CD4-positive, alpha-beta T cell (primary cell): ENCODE results near the gene RBM42. TPM values are rescaled to one million over a fixed set of nuclear protein-coding genes. Genes with fewer than 3 reads are reported as not detected.

ENCODE experiments used
- ATAC-seq: fragments of 200-7000 bp; cut with Tn5 transposase; one replicate; pipeline ENCODE4 v1.10.0; 2022; ENCODE audit warnings: mild to moderate bottlenecking; ENCODE audit not compliant: poor library complexity
- CTCF ChIA-PET: fragments of 350-600 bp; sonication (Branson Sonifier 250); formaldehyde crosslinking; loops from one replicate; lab custom pipeline; 2021; ENCODE audit warnings: antibody characterized with exemption, inconsistent platforms; lab: Charles Lee
- POLR2A ChIA-PET: fragments of 350-600 bp; sonication (Branson Sonifier 250); formaldehyde crosslinking; loops from one replicate; lab custom pipeline; 2021; ENCODE audit warnings: antibody characterized with exemption, inconsistent platforms; lab: Charles Lee
- DNase-seq, 14 experiments: peaks; one replicate each; pipeline ENCODE4 v3.0.0-alpha.2; 2013 to 2020; ENCODE audit warnings: mixed read lengths in 2 of 14
- H3K27ac ChIP-seq, 2 donors: one replicate each; pipeline versions ENCODE4 v1.5.1 to v1.7.0; 2013; ENCODE audit warnings: low read length in 2 of 2, low read depth in 1 of 2, mild to moderate bottlenecking in 1 of 2
- H3K27me3 ChIP-seq, 2 experiments: 1 replicate in 1 of 2; 2 replicates in 1 of 2; pipeline versions ENCODE4 v1.6.1 to v1.7.0; 2013; ENCODE audit warnings: low read length in 2 of 2, control low read depth in 1 of 2, mild to moderate bottlenecking in 1 of 2, moderate library complexity in 1 of 2; ENCODE audit not compliant: insufficient read depth in 2 of 2, control insufficient read depth in 1 of 2
- H3K36me3 ChIP-seq: one replicate; pipeline ENCODE4 v1.6.1; 2013; ENCODE audit warnings: low read length, control low read depth; ENCODE audit not compliant: insufficient read depth
- H3K4me1 ChIP-seq: one replicate; pipeline ENCODE4 v1.6.1; 2013; ENCODE audit warnings: low read length, control low read depth; ENCODE audit not compliant: insufficient read depth
- H3K4me3 ChIP-seq: one replicate; pipeline ENCODE4 v1.5.1; 2013; ENCODE audit warnings: mild to moderate bottlenecking, low read length, moderate library complexity
- H3K9me3 ChIP-seq, 2 experiments: 1 replicate in 1 of 2; 2 replicates in 1 of 2; pipeline versions ENCODE4 v1.6.1 to v1.7.0; 2013; ENCODE audit warnings: low read length in 2 of 2, mild to moderate bottlenecking in 2 of 2, control low read depth in 1 of 2, moderate library complexity in 1 of 2; ENCODE audit not compliant: control insufficient read depth in 1 of 2, insufficient read depth in 1 of 2
- H3K27ac Mint-ChIP-seq: one replicate; pipeline ENCODE4 v1.8.0; 2020; ENCODE audit warnings: mixed read lengths
- H3K27me3 Mint-ChIP-seq: one replicate; pipeline ENCODE4 v1.8.0; 2021; ENCODE audit warnings: mixed read lengths
- H3K36me3 Mint-ChIP-seq: one replicate; pipeline ENCODE4 v1.8.0; 2021; ENCODE audit warnings: low read depth, mixed read lengths
- H3K4me1 Mint-ChIP-seq: one replicate; pipeline ENCODE4 v1.8.0; 2021; ENCODE audit warnings: low read depth, mixed read lengths
- H3K4me3 Mint-ChIP-seq: one replicate; pipeline ENCODE4 v1.8.0; 2020; ENCODE audit warnings: mild to moderate bottlenecking, mixed read lengths
- H3K9me3 Mint-ChIP-seq: one replicate; pipeline ENCODE4 v1.8.0; 2020; ENCODE audit warnings: mixed read lengths
- intact Hi-C, 2 experiments: fragments of 100-400 bp; cut with DNase I in 1 of 2; cut with micrococcal nuclease in 1 of 2; formaldehyde crosslinking; loops; one replicate each; pipeline versions ENCODE4 v1.15.1 to v1.9.0; 2023 to 2025; cut with DNase I, micrococcal nuclease
- total RNA-seq, 174 experiments: library from RNA in 2 of 174; stranded (reverse) in 2 of 174; gene quantifications; one replicate each; pipeline ENCODE4 v1.2.3 and lab custom pipeline; 2021 to 2026
- TF ChIP-seq, protein P1 (sequence below): fragments of 200-600 bp; IDR thresholded peaks from one replicate; pipeline ENCODE4 v1.8.0; 2022; ENCODE audit warnings: antibody characterized with exemption, mild to moderate bottlenecking

Gene RBM42
- total RNA-seq, 2 experiments from 2014 or later = 45.7 to 48.8 TPM

DNA sequence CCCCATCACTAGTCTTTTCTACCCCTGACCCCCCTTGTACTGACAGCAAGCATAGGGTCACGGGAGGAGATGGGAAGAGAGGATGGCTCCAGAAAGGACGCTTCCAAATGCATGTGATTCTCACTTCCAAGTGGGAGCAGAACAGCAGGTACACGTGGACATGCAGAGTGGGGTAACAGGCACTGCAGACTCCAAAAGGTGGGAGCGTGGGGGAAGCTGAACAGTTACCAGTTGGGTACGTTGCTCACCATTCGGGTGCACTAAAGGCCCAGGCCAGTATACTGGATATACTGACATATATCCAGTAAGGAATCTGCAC lies 10.4 kb downstream of the RBM42 start:
- Mint-ChIP-seq H3K4me1 (peaks cover 9% of the 10 kb centered on the region), H3K9me3 (no peaks in the 10 kb centered on the region), H3K27ac (peak overlapping the region; percentile 15), H3K4me3 (peak overlapping the region; percentile 59), H3K27me3 (no peaks in the 10 kb centered on the region), H3K36me3 (peaks cover 31% of the 10 kb centered on the region)
- ChIA-PET POLR2A (no interaction called here), CTCF (no interaction called here)
- Histone ChIP-seq H3K36me3 (peaks cover 35% of the 10 kb centered on the region), H3K4me3 (no peak overlapping the region), H3K27me3 (no peaks in the 10 kb centered on the region), H3K27ac (no peak overlapping the region), H3K4me1 (peaks cover 31% of the 10 kb centered on the region), H3K9me3 (no peaks in the 10 kb centered on the region)
- DNase-seq (no peak), ATAC-seq (no peak)
- intact Hi-C loops = no loop called here
- TF ChIP-seq, protein P1, sequence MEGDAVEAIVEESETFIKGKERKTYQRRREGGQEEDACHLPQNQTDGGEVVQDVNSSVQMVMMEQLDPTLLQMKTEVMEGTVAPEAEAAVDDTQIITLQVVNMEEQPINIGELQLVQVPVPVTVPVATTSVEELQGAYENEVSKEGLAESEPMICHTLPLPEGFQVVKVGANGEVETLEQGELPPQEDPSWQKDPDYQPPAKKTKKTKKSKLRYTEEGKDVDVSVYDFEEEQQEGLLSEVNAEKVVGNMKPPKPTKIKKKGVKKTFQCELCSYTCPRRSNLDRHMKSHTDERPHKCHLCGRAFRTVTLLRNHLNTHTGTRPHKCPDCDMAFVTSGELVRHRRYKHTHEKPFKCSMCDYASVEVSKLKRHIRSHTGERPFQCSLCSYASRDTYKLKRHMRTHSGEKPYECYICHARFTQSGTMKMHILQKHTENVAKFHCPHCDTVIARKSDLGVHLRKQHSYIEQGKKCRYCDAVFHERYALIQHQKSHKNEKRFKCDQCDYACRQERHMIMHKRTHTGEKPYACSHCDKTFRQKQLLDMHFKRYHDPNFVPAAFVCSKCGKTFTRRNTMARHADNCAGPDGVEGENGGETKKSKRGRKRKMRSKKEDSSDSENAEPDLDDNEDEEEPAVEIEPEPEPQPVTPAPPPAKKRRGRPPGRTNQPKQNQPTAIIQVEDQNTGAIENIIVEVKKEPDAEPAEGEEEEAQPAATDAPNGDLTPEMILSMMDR = no peak

DNA sequence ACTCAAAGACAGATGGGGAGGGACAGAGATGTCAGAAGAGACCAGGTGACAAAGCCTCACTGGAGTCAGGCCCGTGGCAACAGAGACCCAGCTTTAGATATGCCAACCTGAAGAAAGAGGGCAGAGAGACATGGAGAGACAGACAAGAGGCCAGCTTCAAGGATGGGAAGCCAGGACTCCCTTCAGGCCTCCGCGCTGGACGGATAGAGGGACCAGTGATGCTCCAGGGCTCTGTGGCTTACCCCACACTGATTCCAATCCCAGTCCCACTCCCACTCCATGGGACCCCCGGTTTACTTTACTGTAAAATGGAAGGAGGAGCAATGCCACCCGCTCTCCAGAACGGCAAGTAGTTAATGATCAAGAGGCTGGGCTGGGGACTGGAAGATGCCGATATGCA lies 11.0 kb downstream of the RBM42 start:
- Histone ChIP-seq H3K27me3 (no peaks in the 10 kb centered on the region), H3K27ac (no peak overlapping the region), H3K4me1 (peaks cover 37% of the 10 kb centered on the region), H3K4me3 (no peak overlapping the region), H3K9me3 (no peaks in the 10 kb centered on the region), H3K36me3 (peaks cover 30% of the 10 kb centered on the region)
- Mint-ChIP-seq H3K4me3 (peak overlapping the region; percentile 59), H3K36me3 (peaks cover 26% of the 10 kb centered on the region), H3K27ac (peak overlapping the region; percentile 15), H3K27me3 (no peaks in the 10 kb centered on the region), H3K9me3 (no peaks in the 10 kb centered on the region), H3K4me1 (peaks cover 15% of the 10 kb centered on the region)
- CTCF ChIA-PET = no interaction called here
- DNase-seq (no peak), ATAC-seq (no peak)
- POLR2A ChIA-PET = no interaction called here
- intact Hi-C loops = loop anchor here in 1 of 2 experiments (5.0 kb wide), 1 partner anchor 117 kb away; the partner anchor contains the start of genes HSPB6 and PROSER3
- TF ChIP-seq, protein P1 = no peak

DNA sequence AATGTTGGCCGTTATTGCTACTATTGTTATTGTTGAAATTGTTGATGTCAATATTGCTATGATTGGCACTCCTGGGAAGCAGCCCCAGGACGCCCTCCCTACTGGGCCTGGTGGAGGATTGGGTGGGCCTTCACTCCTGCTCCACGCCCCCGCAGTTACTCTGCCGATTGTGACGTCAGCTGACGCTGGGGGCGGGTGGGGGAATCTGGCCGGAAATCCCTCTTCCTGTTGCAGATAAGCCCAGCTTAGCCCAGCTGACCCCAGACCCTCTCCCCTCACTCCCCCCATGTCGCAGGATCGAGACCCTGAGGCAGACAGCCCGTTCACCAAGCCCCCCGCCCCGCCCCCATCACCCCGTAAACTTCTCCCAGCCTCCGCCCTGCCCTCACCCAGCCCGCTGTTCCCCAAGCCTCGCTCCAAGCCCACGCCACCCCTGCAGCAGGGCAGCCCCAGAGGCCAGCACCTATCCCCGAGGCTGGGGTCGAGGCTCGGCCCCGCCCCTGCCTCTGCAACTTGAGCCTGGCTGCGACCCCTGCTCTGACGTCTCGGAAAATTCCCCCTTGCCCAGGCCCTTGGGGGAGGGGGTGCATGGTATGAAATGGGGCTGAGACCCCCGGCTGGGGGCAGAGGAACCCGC lies 12.8 kb downstream of the RBM42 start, which contains the start of gene ETV2:
Gene ETV2, plus strand, starts transcription at position 231 of the 637 bp plus-strand sequence. CDS start 716 bp downstream, outside the sequence.
- ATAC-seq (no peak), DNase-seq (peak in 7 of 14 experiments; percentile 10 to 75 (median 30))
- H3K27me3 ChIP-seq = no peaks in the 10 kb centered on the region
- ChIA-PET CTCF (no interaction called here), POLR2A (no interaction called here)
- H3K9me3 Mint-ChIP-seq = no peaks in the 10 kb centered on the region
- peaks cover 13% of the 10 kb centered on the region for H3K36me3 ChIP-seq
- H3K27ac ChIP-seq = no peak within 1 kb of the TSS
- H3K27me3 Mint-ChIP-seq = no peaks in the 10 kb centered on the region
- H3K4me1 Mint-ChIP-seq = peaks cover 28% of the 10 kb centered on the region
- peaks cover 8% of the 10 kb centered on the region for H3K36me3 Mint-ChIP-seq
- H3K9me3 ChIP-seq = no peaks in the 10 kb centered on the region
- H3K4me1 ChIP-seq = peaks cover 46% of the 10 kb centered on the region
- peak within 1 kb of the TSS; percentile 82 for H3K4me3 Mint-ChIP-seq
- TF ChIP-seq, protein P1 = no peak
- intact Hi-C loops = loop anchor here (2.0 to 5.0 kb wide), 2 partner anchors 29 to 116 kb away; partner anchors contain the start of genes HAUS5 (in 1 of the 2), HSPB6 (in 1 of the 2) and PROSER3 (in 1 of the 2)
- H3K27ac Mint-ChIP-seq = peak within 1 kb of the TSS; percentile 39
- H3K4me3 ChIP-seq = no peak within 1 kb of the TSS
